HG03196 (cell line): ENCODE measurements around the gene NAA60.
"Not testable (repeated sequence)": the region's sequence is repeated elsewhere in the genome, so short reads cannot be mapped to it uniquely, and the experiment has no call there.

Experiments used
- ATAC-seq: cut with Tn5 transposase; IDR thresholded peaks from one replicate; pipeline ENCODE4 v1.9.1; 2021; ENCODE audit not compliant: unreplicated experiment

The NAA60 gene

GRCh38 chr16:3481696-3482658, 38.5 kb downstream of the NAA60 start:
- no peak for ATAC-seq

GRCh38 chr16:3482659-3483241, 39.3 kb downstream of the NAA60 start:
- no peak for ATAC-seq

GRCh38 chr16:3484318-3485096, 41.0 kb downstream of the NAA60 start:
- no peak for ATAC-seq

- ATAC-seq: no peak
These were observed 41.7 kb downstream of the NAA60 start for GRCh38 chr16:3485097-3485745.

- ATAC-seq: no peak
These were observed 42.5 kb downstream of the NAA60 start for GRCh38 chr16:3485821-3486505.

GRCh38 chr16:3486506-3487215, 43.2 kb downstream of the NAA60 start:
- no peak for ATAC-seq

GRCh38 chr16:3487521-3488410, 44.3 kb downstream of the NAA60 start:
- ATAC-seq: no peak

- no peak for ATAC-seq
These were observed 45.3 kb downstream of the NAA60 start for GRCh38 chr16:3488801-3489200.

- ATAC-seq: no peak
These were observed 47.6 kb downstream of the NAA60 start for GRCh38 chr16:3490911-3491629.

GRCh38 chr16:3492356-3492755, 48.9 kb downstream of the NAA60 start:
- no peak for ATAC-seq

GRCh38 chr16:3494386-3494973, 51.0 kb downstream of the NAA60 start:
- no peak for ATAC-seq

- no peak for ATAC-seq
These were observed 51.7 kb downstream of the NAA60 start, which contains the start of gene C16orf90 for GRCh38 chr16:3495176-3495575. Gene C16orf90 (minus strand): TSS chr16:3495489. CDS start chr16:3495421, 68 bp downstream.

GRCh38 chr16:3496386-3496785, 52.9 kb downstream of the NAA60 start:
- ATAC-seq: no peak

- no peak for ATAC-seq
These were observed 54.3 kb downstream of the NAA60 start for GRCh38 chr16:3497771-3498170.

GRCh38 chr16:3498988-3499387, 55.5 kb downstream of the NAA60 start:
- ATAC-seq: no peak

- ATAC-seq: not testable (repeated sequence)
These were observed 57.9 kb downstream of the NAA60 start for GRCh38 chr16:3501412-3501761.

- no peak for ATAC-seq
These were observed 58.4 kb downstream of the NAA60 start for GRCh38 chr16:3501783-3502400.
